ENCODE data around the gene SAP30BP.

SAP30BP gene

DNA sequence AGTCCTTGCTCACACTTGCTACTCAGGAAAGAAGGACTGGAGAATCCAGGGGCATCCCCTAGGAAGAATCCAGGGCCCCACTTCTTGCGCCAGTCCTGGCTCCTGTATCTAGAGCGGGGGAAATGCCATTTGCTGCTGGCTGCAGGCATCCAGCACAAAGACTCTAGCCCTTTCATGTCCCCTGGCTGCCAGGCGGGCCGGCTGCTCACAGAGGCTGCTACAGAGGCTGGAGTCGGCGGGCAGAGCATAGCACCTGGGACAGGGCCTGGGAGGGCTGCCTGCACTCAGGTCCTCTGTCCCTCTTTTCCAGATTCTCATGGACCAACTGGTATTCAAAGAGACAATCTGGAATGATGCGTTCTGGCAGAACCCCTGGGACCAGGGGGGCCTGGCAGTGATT lies 20.1 kb upstream of the SAP30BP start:
- no peak overlapping the region for H3K4me3 ChIP-seq (ENCODE audit: low read depth, low read length)
- no peak for DNase-seq (ENCODE audit: low read depth)
- TF ChIP-seq, protein P1, sequence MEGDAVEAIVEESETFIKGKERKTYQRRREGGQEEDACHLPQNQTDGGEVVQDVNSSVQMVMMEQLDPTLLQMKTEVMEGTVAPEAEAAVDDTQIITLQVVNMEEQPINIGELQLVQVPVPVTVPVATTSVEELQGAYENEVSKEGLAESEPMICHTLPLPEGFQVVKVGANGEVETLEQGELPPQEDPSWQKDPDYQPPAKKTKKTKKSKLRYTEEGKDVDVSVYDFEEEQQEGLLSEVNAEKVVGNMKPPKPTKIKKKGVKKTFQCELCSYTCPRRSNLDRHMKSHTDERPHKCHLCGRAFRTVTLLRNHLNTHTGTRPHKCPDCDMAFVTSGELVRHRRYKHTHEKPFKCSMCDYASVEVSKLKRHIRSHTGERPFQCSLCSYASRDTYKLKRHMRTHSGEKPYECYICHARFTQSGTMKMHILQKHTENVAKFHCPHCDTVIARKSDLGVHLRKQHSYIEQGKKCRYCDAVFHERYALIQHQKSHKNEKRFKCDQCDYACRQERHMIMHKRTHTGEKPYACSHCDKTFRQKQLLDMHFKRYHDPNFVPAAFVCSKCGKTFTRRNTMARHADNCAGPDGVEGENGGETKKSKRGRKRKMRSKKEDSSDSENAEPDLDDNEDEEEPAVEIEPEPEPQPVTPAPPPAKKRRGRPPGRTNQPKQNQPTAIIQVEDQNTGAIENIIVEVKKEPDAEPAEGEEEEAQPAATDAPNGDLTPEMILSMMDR (IDR thresholded peaks at IDR 0.05; ENCODE audit: control insufficient read depth, extremely low read depth, insufficient read depth), result no peak

DNA sequence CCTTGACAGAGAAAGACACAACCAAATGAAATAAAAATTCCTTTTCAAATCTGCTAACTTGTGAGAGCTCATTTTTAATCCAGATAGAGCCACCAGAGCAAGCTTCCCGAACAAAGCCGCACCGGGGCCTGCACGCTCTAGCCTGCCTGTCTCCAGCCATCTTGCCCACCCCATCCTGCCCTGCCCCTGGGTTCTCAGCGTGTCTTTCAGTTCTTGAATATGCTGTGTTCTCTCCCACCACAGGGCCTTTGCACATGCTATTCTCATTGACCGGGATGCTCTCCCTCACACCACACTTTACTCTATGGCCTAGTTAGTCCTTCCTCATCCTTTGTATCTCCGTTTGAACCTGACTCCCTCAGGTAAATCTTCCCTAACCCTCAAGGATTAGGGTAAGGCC lies 19.2 kb upstream of the SAP30BP start:
- H3K4me3 ChIP-seq (ENCODE audit: low read depth, low read length), result no peak overlapping the region
- DNase-seq (ENCODE audit: low read depth), result no peak
- TF ChIP-seq, protein P1 (IDR thresholded peaks at IDR 0.05; ENCODE audit: control insufficient read depth, extremely low read depth, insufficient read depth), result no peak

DNA sequence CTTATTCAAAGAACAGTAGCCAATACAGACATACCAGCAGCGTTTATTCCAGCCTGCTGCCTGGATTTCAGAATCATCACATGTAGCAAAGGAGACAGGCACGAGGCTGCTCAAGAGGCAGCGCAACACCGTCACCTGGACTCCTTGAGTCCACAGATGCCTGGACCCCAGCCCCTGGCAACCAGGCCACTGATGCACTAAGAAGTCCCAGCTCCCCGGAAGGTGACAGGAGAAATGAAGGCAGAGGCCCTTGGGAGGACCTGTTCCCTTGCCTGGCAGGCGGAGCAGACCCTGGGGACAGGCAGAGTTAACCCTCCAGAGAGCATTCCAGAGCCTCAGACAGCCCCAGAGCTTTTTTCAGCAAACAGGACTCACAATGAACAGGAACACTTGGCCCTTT lies 17.5 kb upstream of the SAP30BP start:
- TF ChIP-seq, protein P1 (IDR thresholded peaks at IDR 0.05; ENCODE audit: control insufficient read depth, extremely low read depth, insufficient read depth), result no peak
- H3K4me3 ChIP-seq (ENCODE audit: low read depth, low read length), result no peak overlapping the region
- DNase-seq (ENCODE audit: low read depth), result no peak

DNA sequence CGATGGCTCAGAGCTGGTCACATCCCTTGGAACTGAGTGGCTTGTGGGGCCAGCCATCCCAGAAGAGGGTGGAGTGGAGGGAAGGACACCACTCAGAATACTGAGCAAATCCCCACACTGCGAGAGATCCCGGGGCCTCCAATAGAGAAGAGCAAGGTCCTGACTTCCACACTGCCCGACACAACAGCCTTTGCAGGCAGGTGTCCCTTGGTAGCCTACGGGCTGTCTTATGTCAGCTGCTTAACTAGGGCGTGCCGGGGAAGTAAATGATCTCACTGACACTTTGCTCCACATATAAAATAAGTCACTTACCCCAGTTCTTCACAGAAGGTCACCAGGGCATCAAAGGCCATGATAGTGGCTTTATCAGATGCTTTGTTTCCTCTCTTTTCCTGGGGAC lies 16.3 kb upstream of the SAP30BP start:
- TF ChIP-seq, protein P1 (IDR thresholded peaks at IDR 0.05; ENCODE audit: control insufficient read depth, extremely low read depth, insufficient read depth), result no peak
- no peak for DNase-seq (ENCODE audit: low read depth)
- H3K4me3 ChIP-seq (ENCODE audit: low read depth, low read length), result no peak overlapping the region

DNA sequence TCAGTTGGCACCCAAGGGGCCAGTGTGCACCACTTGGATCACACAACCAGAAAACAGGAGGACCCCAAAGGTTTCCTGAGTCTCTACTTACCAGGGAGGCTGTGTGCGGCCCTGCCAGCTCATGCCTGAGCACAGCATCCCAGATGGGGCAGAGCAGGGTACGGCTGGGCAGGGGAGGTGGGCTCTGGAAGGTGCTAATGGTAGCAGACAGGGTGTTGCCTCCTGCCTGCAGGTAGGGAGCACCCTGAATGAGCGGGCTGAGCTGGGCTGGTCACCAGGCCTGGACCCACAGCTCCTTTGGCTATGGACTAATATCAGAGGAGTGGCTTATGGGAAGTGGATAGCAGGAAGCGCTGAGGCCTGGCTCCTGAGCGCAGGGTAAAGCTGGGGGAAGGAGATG lies 14.8 kb upstream of the SAP30BP start:
- DNase-seq (ENCODE audit: low read depth), result no peak
- TF ChIP-seq, protein P1 (IDR thresholded peaks at IDR 0.05; ENCODE audit: control insufficient read depth, extremely low read depth, insufficient read depth), result no peak
- H3K4me3 ChIP-seq (ENCODE audit: low read depth, low read length), result no peak overlapping the region

DNA sequence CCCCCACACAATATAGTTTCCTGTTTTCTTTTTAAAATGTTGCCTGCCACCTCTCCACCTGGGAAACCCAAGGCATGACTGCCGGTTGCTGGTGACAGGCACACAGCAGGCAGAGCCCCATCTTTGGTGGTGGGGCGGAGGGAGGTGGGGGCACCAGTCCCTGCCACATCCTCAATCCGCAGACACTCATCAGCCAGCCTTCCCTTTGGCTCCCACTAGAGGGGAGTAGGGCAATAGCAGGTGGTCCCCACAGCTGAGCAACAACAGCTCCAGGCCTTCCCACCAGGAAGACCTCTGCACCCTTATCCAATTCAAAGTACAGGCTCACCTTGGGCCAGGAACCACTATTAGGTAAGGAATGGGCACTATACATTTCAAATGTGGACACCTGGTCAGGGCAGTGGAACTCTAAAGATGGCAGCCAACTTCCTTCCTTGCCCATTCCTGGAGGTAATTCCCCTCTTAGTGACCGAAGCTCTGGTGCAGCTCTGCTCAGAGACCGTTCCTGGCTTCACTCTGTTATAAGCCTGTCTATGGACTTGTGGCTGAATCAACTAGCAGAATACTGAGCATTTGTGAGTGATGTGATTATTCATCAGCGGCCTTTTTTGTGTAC lies 14.1 kb upstream of the SAP30BP start:
- TF ChIP-seq, protein P1 (IDR thresholded peaks at IDR 0.05; ENCODE audit: control insufficient read depth, extremely low read depth, insufficient read depth), result peak; percentile 55
- no peak overlapping the region for H3K4me3 ChIP-seq (ENCODE audit: low read depth, low read length)
- DNase-seq (ENCODE audit: low read depth), result no peak

DNA sequence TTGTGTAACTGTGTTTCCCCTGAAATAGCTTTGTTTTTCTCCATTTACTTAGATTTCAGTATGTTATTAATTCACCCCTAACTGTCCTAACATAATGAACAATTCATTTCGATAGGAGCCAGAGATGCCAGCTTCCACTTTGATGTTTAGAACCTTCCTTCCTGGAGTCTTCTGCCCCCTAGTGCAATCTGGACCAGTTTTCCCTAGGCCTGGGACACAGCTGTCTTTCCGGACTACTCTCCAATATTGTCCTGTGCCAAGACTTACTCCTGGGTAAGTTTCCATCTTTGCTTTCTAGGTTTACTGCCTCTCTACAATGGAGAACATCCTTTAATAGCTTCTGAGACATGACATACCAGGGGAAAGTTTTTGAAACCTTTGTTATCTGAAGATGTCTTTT lies 13.0 kb upstream of the SAP30BP start:
- DNase-seq (ENCODE audit: low read depth), result no peak

More for the DNA sequence above, 13.0 kb upstream of the SAP30BP start:
- TF ChIP-seq, protein P1 (IDR thresholded peaks at IDR 0.05; ENCODE audit: control insufficient read depth, extremely low read depth, insufficient read depth), result peak; percentile 35
- H3K4me3 ChIP-seq (ENCODE audit: low read depth, low read length), result no peak overlapping the region

Data from LNCaP clone FGC (cell line).